ENCODE measurements around the gene GRIN2A. TPM values are rescaled to one million over a fixed set of nuclear protein-coding genes. Genes with fewer than 3 reads are reported as not detected.
A peak's percentile ranks its signal among the peaks of the same experiment; 100 is the strongest.

GRIN2A gene
- total and polyA plus RNA-seq, 2 experiments from 2014 or later = not detected

GRCh38 chr16:10122546-10122945 is 59.7 kb downstream of the GRIN2A start:
- no peak for TF ChIP-seq EZH2 (IDR thresholded peaks at IDR 0.05; ENCODE audit: insufficient read depth, poor library complexity, severe bottlenecking)
- no peak for TF ChIP-seq EZH2phosphoT487 (IDR thresholded peaks at IDR 0.05; ENCODE audit: insufficient read depth, low read depth)
- in situ Hi-C loops (cut with MboI) = no loop called here
- Histone ChIP-seq H4K20me1 (ENCODE audit: insufficient read depth) (no peaks in the 10 kb centered on the region), H3K4me1 (ENCODE audit: insufficient read depth) (no peaks in the 10 kb centered on the region), H3F3A (ENCODE audit: insufficient read depth) (no peaks in the 10 kb centered on the region), H3K9ac (no peak overlapping the region), H3K4me3 (no peak overlapping the region), H3K27ac (no peak overlapping the region), H3K9me2 (ENCODE audit: insufficient read depth) (no peaks in the 10 kb centered on the region), H3K79me2 (ENCODE audit: insufficient read depth) (no peaks in the 10 kb centered on the region), H3K4me2 (ENCODE audit: unreplicated experiment) (no peak overlapping the region), H2AFZ (no peak overlapping the region), H3K9me3 (ENCODE audit: low read depth) (no peaks in the 10 kb centered on the region), H3K36me3 (ENCODE audit: low read depth) (no peaks in the 10 kb centered on the region), H3K27me3 (replicated peaks; ENCODE audit: insufficient read depth) (no peaks in the 10 kb centered on the region)
- peak; percentile 2 for DNase-seq
- 4 to 9% methylated on average over 6 of the region's 6 CpGs for WGBS, 2 experiments (ENCODE audit: low coverage in 1 of 2, low lambda C conversion rate in 2 of 2, missing lambda C conversion rate in 2 of 2)

DNA sequence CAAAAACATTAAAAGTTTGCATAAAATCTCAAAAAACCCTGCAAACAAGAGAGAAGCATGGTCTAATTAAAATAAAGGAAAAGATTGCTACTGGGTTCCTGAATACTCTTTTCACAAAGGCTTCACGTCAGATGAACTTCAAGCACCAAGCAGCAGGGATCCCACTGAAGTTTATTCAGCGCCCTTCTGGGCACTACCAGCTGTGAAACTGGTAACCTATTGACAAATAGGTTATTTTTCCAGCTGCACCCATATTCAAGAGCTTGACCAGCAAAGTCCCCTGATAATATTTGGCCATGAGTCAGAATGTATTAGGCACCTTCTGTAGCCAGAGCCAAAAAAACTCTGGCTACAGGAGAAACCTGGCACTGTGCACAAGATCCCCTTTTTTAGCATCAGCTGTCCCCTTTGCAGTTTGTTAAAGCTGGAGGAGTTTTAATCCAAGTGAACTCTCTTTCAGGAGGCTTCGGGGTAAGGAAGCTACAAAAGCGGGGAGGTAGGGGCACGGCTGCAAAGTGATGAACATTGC is 60.3 kb downstream of the GRIN2A start:
- TF ChIP-seq EZH2phosphoT487 (IDR thresholded peaks at IDR 0.05; ENCODE audit: insufficient read depth, low read depth) (no peak), EZH2 (IDR thresholded peaks at IDR 0.05; ENCODE audit: insufficient read depth, poor library complexity, severe bottlenecking) (no peak)
- Histone ChIP-seq H3K4me1 (ENCODE audit: insufficient read depth) (no peaks in the 10 kb centered on the region), H2AFZ (no peak overlapping the region), H3K27ac (no peak overlapping the region), H3K36me3 (ENCODE audit: low read depth) (no peaks in the 10 kb centered on the region), H3K79me2 (ENCODE audit: insufficient read depth) (no peaks in the 10 kb centered on the region), H3K9me2 (ENCODE audit: insufficient read depth) (no peaks in the 10 kb centered on the region), H3K4me3 (no peak overlapping the region), H3K9me3 (ENCODE audit: low read depth) (no peaks in the 10 kb centered on the region), H4K20me1 (ENCODE audit: insufficient read depth) (no peaks in the 10 kb centered on the region), H3K9ac (no peak overlapping the region), H3K4me2 (ENCODE audit: unreplicated experiment) (no peak overlapping the region), H3F3A (ENCODE audit: insufficient read depth) (no peaks in the 10 kb centered on the region), H3K27me3 (replicated peaks; ENCODE audit: insufficient read depth) (no peaks in the 10 kb centered on the region)
- WGBS, 2 experiments (ENCODE audit: low coverage in 1 of 2, low lambda C conversion rate in 2 of 2, missing lambda C conversion rate in 2 of 2) = 18 to 21% methylated on average over 5 of the region's 5 CpGs
- DNase-seq = no peak
- in situ Hi-C loops (cut with MboI) = no loop called here

DNA sequence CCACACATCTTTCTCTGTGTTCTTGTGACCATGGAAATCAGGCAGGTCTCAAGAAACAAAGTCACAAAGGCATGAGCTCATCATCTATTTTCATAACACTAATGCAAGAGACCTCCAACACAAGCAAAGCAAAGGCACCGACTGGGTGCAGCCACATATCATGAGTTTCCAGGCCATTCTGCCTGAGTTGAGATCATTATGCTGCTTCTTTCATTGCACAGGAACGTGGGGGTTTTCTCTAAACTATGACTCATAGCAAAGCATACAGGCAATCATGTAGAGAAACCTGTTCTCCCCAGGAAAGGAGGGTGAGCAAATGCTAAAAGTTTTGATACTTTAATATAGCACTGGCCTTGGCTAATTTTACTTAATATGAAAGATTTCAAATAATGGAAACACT is 60.7 kb downstream of the GRIN2A start:
- in situ Hi-C loops (cut with MboI) = no loop called here
- Histone ChIP-seq H3K27ac (no peak overlapping the region), H3K4me1 (ENCODE audit: insufficient read depth) (no peaks in the 10 kb centered on the region), H3K79me2 (ENCODE audit: insufficient read depth) (no peaks in the 10 kb centered on the region), H3K9ac (no peak overlapping the region), H3K9me2 (ENCODE audit: insufficient read depth) (no peaks in the 10 kb centered on the region), H3K27me3 (replicated peaks; ENCODE audit: insufficient read depth) (no peaks in the 10 kb centered on the region), H3F3A (ENCODE audit: insufficient read depth) (no peaks in the 10 kb centered on the region), H3K36me3 (ENCODE audit: low read depth) (no peaks in the 10 kb centered on the region), H3K9me3 (ENCODE audit: low read depth) (no peaks in the 10 kb centered on the region), H4K20me1 (ENCODE audit: insufficient read depth) (no peaks in the 10 kb centered on the region), H3K4me3 (no peak overlapping the region), H3K4me2 (ENCODE audit: unreplicated experiment) (no peak overlapping the region), H2AFZ (no peak overlapping the region)
- TF ChIP-seq EZH2phosphoT487 (IDR thresholded peaks at IDR 0.05; ENCODE audit: insufficient read depth, low read depth) = no peak
- no peak for TF ChIP-seq EZH2 (IDR thresholded peaks at IDR 0.05; ENCODE audit: insufficient read depth, poor library complexity, severe bottlenecking)
- 11 to 17% methylated on average over 2 of the region's 2 CpGs for WGBS, 2 experiments (ENCODE audit: low coverage in 1 of 2, low lambda C conversion rate in 2 of 2, missing lambda C conversion rate in 2 of 2)
- DNase-seq = peak; percentile 29

- in situ Hi-C loops (cut with MboI) = no loop called here
- no peak overlapping the region for H3K4me2 ChIP-seq (ENCODE audit: unreplicated experiment)
- H4K20me1 ChIP-seq (ENCODE audit: insufficient read depth) = no peaks in the 10 kb centered on the region
- H3K4me3 ChIP-seq = no peak overlapping the region
- H3K27ac ChIP-seq = no peak overlapping the region
- H3K9me2 ChIP-seq (ENCODE audit: insufficient read depth) = no peaks in the 10 kb centered on the region
- no peak overlapping the region for H2AFZ ChIP-seq
- no peaks in the 10 kb centered on the region for H3K4me1 ChIP-seq (ENCODE audit: insufficient read depth)
- H3K79me2 ChIP-seq (ENCODE audit: insufficient read depth) = no peaks in the 10 kb centered on the region
- H3K27me3 ChIP-seq (replicated peaks; ENCODE audit: insufficient read depth) = no peaks in the 10 kb centered on the region
- H3K36me3 ChIP-seq (ENCODE audit: low read depth) = no peaks in the 10 kb centered on the region
- H3K9ac ChIP-seq = no peak overlapping the region
- TF ChIP-seq EZH2phosphoT487 (IDR thresholded peaks at IDR 0.05; ENCODE audit: insufficient read depth, low read depth) (no peak), EZH2 (IDR thresholded peaks at IDR 0.05; ENCODE audit: insufficient read depth, poor library complexity, severe bottlenecking) (no peak)
- H3F3A ChIP-seq (ENCODE audit: insufficient read depth) = no peaks in the 10 kb centered on the region
- 20 to 24% methylated on average over 4 of the region's 4 CpGs for WGBS, 2 experiments (ENCODE audit: low coverage in 1 of 2, low lambda C conversion rate in 2 of 2, missing lambda C conversion rate in 2 of 2)
- no peak for DNase-seq
- no peaks in the 10 kb centered on the region for H3K9me3 ChIP-seq (ENCODE audit: low read depth)
These were observed 61.3 kb downstream of the GRIN2A start for GRCh38 chr16:10120953-10121352.

DNA sequence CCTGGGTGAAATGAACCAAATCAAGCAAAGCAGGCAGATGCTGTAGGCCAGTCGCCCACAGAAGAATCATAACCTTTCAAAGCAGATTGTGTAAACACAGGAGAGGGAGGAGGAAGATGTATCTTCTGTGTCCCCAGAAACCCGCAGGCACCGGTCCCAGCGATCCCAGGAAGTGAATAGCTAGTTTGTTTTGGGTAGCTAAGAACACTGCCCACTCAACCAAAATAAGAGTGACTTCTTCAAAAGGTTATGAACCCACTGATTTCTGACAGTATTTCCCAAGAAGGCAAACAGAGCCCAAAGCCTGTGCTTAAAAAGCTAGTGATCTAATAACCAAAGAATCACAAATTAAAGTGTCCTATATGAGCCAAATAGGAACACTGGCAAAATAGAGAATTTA is 67.8 kb downstream of the GRIN2A start:
- Histone ChIP-seq H4K20me1 (ENCODE audit: insufficient read depth) (no peaks in the 10 kb centered on the region), H3K4me2 (ENCODE audit: unreplicated experiment) (no peak overlapping the region), H3K36me3 (ENCODE audit: low read depth) (no peaks in the 10 kb centered on the region), H3K4me1 (ENCODE audit: insufficient read depth) (no peaks in the 10 kb centered on the region), H3K4me3 (no peak overlapping the region), H2AFZ (no peak overlapping the region), H3F3A (ENCODE audit: insufficient read depth) (no peaks in the 10 kb centered on the region), H3K27ac (no peak overlapping the region), H3K79me2 (ENCODE audit: insufficient read depth) (no peaks in the 10 kb centered on the region), H3K9me3 (ENCODE audit: low read depth) (no peaks in the 10 kb centered on the region), H3K27me3 (replicated peaks; ENCODE audit: insufficient read depth) (no peaks in the 10 kb centered on the region), H3K9me2 (ENCODE audit: insufficient read depth) (no peaks in the 10 kb centered on the region), H3K9ac (no peak overlapping the region)
- no peak for TF ChIP-seq EZH2phosphoT487 (IDR thresholded peaks at IDR 0.05; ENCODE audit: insufficient read depth, low read depth)
- no peak for TF ChIP-seq EZH2 (IDR thresholded peaks at IDR 0.05; ENCODE audit: insufficient read depth, poor library complexity, severe bottlenecking)
- WGBS, 2 experiments (ENCODE audit: low coverage in 1 of 2, low lambda C conversion rate in 2 of 2, missing lambda C conversion rate in 2 of 2) = 27 to 29% methylated on average over 4 of the region's 4 CpGs
- no peak for DNase-seq
- in situ Hi-C loops (cut with MboI) = no loop called here

All from GM23248 (cell line).